Measurements from ENCODE around the gene ZNF462.
A peak's percentile ranks its signal among the peaks of the same experiment; 100 is the strongest.

Gene ZNF462

GRCh38 chr9:106934442-106935238 lies 71.7 kb downstream of the ZNF462 start:
- no peak for DNase-seq (ENCODE audit: extremely low read depth, low read depth)
- no peak for TF ChIP-seq CTCF (IDR thresholded peaks at IDR 0.05; ENCODE audit: low read depth, low read length)

- DNase-seq (ENCODE audit: extremely low read depth, low read depth) = no peak
- no peak for TF ChIP-seq CTCF (IDR thresholded peaks at IDR 0.05; ENCODE audit: low read depth, low read length)
Measured at GRCh38 chr9:106936680-106937079, 73.7 kb downstream of the ZNF462 start.

- DNase-seq (ENCODE audit: extremely low read depth, low read depth) = no peak
- TF ChIP-seq CTCF (IDR thresholded peaks at IDR 0.05; ENCODE audit: low read depth, low read length) = no peak
Measured at GRCh38 chr9:106941916-106942315, 79.0 kb downstream of the ZNF462 start.

GRCh38 chr9:106945727-106946660 lies 83.0 kb downstream of the ZNF462 start:
- peak; percentile 52 for DNase-seq (ENCODE audit: extremely low read depth, low read depth)
- TF ChIP-seq CTCF (IDR thresholded peaks at IDR 0.05; ENCODE audit: low read depth, low read length) = no peak

GRCh38 chr9:106947106-106947900 lies 84.3 kb downstream of the ZNF462 start:
- TF ChIP-seq CTCF (IDR thresholded peaks at IDR 0.05; ENCODE audit: low read depth, low read length) = no peak
- DNase-seq (ENCODE audit: extremely low read depth, low read depth) = no peak

GRCh38 chr9:106953174-106953573 lies 90.2 kb downstream of the ZNF462 start:
- DNase-seq (ENCODE audit: extremely low read depth, low read depth) = no peak
- TF ChIP-seq CTCF (IDR thresholded peaks at IDR 0.05; ENCODE audit: low read depth, low read length) = no peak
